Stimulated activated naive CD4-positive, alpha-beta T cell treated with Interleukin-2 at 50 U/mL for 16 hours (primary cell): ENCODE data around the gene WSCD1.

Experiments
- DNase-seq: peaks from one replicate; lab custom pipeline; 2025; lab: John Stamatoyannopoulos, UW

WSCD1 gene

DNA sequence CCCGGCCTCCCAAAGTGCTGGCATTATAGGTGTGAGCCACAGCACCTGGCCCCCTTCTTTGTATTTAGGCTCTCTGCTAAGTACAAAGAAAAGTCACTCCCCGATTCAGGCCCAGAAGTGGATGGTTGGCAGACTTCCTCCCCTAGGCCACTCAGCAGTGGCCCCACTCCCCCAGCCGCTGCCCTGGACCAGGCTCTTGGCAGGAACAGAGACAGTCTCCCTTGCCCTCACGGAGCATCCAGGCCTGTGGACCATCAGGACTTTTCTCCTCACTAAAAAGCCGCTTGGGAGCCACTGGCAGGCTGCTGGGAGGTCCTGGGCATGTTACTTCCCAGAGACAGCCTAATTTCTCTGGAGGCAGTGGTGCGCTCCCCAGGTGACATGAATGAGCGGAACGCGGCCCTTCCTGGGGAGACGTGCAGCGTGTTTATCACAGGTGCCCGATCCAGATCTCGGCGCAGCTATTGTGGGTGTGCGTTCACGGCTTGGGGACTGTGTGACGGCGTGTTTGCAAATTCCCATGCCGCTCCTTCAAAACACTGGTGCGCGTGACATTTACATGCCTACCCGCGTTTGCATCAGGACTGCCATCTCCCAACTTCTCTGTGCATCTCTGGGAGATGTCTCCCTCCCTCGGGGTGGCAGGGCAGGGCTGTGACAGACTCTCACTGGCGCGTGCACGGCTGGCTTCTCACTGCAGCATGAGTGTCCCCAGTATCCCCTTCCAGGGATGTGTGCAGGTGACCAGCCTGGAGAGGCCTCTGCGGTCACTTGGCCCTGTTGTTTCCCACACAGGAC, 16.6 kb downstream of the WSCD1 start:
- no peak for DNase-seq

DNA sequence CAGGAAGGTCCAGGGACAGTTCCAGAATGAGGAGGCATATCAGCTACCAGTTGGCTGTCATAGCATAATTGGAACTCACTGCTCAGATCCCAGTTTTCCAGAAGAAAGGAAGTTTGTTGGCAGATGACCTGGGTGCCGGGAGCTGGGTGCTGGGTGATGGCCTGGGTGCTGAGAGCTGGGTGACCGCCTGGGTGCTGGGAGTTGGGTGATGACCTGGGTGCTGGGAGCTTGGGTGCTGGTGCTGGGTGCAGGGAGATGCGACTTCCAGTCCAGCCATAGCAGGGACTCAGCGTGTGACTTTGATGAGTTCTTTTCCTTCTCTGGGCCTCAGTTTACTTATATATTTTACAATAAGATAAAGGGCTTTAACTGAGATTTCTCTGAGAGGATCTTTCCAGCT, 18.0 kb downstream of the WSCD1 start:
- no peak for DNase-seq

DNA sequence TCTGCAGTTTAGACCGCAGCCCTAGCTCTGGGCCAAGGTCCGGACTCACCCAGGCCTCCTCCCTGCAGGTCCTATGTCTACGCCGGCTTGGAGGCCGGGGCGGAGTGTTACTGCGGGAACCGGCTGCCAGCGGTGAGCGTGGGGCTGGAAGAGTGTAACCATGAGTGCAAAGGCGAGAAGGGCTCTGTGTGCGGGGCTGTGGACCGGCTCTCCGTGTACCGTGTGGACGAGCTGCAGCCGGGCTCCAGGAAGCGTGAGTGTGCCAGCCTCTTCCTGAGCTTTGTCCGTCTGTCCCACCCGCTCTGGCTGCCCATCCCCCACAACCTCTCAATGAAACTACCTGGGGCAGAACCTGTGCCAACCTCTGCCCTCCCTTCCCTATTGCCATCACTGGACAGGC, 20.1 kb downstream of the WSCD1 start:
- DNase-seq, result no peak

DNA sequence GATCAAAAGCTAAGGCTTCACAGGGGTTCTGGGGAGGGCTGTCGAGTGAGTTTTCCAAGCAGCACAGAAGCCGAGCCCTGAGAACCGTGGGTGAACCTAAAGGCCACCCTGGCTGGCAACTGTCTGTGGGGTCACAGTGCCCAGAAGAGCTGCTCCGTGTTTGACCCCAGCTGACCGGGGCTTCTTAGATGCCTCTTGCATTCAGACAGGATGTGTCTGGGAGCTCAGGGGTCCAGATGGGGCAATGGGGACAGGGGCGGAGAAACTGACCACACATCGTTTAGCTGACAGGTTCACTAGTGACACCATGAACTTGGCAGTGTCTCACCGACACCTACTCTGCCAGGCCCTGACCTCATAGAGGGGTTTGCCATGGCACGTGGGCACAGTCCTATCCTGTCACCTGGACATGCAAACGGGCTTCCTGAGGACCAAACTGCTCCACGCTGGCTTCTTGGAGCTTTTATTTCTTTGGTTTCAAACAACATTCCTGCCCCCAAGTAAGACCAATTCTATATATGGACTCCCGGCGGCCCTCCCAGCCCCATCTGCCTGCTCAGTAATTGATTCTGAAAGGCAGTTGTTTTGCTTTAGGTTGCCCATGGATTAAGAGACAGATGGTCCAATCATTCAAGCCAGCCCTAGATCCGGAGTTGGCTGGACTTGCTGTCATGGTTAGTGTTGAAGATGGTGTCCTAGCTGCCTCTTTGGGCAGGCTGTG, 22.2 kb downstream of the WSCD1 start:
- no peak for DNase-seq

DNA sequence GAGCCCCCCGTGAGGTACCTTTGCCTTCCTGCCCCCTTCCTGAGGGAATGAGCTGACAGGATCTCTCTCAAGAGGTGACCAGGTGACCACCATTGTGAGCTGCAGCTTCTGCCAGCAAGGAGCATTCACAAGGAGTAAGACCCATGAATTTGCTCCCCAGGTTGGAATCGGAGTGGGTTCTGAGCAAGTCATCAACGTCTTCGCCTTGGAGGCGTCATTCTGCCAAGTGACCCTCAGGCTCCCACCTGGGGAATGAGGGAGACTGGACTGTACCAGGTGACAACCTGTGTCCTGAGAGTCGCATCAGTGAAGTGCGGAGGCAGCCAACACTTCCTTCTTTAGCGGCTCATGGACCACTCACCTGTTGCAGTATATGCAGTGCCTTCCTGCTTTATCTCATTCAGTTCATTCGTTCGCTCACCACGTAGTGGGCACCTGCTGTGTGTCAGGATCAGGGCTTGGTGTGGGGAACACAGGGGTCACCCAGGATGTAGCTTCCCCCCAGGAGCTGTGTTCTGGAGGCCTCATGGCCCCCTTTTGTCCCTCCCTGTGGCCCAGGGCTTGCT, 22.8 kb downstream of the WSCD1 start:
- DNase-seq, result no peak

DNA sequence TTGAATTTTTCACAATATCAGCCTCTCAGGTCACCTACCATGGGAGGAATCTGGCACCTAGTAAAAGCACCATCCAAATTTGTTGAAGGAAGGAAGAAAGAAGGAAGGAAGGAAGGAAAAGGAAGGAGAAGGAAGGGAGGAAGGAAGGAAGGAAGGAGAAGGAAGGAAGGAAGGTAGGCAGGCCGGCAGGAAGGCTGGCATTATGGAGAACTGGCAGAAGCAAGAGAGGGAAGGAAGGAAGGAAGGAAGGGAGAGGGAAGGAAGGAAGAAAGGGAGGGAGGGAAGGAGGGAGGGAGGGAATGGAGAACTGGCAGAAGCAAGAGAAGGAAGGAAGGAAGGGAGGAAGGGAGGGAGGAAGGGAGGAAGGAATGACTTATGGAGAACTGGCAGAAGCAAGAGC, 24.3 kb downstream of the WSCD1 start:
- no peak for DNase-seq

DNA sequence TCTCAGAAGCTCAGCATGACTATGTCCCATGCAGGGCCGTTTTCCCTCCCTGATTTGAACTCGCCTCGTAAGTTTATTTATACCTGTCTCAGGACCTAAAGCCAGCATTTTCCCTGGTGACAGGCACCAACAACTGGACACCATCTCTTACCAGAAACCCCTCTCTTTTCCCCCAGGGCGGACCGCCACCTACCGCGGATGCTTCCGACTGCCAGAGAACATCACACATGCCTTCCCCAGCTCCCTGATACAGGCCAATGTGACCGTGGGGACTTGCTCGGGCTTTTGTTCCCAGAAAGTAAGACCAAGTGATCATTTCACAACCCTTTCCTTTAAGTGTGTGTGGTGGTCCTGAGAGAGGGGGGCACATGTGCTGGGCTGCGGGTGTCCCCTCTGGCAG, 24.7 kb downstream of the WSCD1 start:
- no peak for DNase-seq

DNA sequence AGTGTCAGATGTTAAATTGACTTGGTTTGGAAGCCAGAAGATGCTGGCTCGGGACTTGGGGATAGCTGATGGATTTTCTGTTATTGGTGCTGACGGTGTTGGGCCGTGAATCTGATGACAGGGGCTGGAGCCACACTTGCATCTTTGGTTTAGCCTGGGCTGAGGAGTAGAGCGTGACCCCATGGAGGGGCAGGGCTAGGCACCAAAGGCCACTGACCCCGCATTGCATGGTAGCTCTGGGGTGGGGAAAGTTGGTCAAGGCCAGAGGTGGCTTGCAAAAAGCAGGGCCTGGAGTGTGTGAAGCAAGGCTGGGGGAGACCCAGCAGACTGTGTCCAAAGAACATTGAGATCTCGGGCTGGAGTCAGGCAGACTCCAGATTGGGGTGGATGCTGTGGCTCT, 25.3 kb downstream of the WSCD1 start:
- DNase-seq, result no peak

DNA sequence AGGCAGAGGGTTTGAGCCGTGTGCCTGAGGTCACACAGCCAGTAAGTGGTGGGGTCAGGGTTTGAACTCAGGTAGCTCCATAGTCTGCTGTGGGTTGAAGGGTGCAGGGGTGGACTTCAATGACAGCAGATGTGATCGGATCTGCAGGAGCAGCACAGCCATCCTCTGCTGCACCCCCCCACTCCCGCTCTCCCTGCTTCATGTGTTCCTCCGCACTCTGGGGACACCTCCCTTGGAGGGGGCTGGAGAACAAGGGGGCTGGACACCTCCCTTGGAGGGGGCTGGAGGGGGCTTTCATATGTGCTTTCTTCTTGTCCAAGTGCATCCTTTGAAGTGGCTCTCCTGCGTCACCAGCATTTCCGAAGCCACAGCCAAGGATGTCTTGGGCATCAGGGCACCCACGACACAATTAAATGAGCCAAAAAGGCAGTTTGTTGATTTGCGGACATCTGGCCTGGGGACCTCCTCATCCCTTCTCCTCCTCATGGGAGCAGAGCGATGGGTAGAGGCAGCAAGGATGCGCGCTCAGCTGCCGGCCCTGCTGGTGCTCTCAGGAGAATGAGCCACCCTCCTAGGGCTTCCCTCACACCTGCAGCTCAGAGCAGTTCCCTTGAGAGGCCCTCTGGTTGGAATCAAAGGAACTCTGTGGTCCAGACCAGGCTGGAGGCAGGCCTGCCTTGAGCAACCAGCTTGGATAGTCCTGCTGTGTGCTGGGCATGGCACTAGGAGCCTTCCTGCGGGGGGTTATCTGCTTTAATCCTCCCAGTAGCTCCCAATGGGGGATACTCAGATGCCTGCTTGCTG, 26.2 kb downstream of the WSCD1 start:
- no peak for DNase-seq

DNA sequence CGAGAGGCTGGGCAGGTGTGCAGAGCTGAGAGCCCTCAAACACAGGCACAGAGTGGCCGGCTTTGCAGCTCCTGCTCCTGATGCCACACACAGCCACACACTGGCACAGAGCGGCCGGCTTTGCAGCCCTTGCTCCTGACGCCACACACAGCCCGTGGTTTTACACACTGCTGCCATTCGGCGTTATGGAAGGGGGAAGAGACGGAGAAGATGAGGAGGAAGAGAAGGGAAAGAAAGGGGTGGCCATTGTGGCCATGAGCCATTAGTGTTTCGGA, 26.8 kb downstream of the WSCD1 start:
- no peak for DNase-seq

DNA sequence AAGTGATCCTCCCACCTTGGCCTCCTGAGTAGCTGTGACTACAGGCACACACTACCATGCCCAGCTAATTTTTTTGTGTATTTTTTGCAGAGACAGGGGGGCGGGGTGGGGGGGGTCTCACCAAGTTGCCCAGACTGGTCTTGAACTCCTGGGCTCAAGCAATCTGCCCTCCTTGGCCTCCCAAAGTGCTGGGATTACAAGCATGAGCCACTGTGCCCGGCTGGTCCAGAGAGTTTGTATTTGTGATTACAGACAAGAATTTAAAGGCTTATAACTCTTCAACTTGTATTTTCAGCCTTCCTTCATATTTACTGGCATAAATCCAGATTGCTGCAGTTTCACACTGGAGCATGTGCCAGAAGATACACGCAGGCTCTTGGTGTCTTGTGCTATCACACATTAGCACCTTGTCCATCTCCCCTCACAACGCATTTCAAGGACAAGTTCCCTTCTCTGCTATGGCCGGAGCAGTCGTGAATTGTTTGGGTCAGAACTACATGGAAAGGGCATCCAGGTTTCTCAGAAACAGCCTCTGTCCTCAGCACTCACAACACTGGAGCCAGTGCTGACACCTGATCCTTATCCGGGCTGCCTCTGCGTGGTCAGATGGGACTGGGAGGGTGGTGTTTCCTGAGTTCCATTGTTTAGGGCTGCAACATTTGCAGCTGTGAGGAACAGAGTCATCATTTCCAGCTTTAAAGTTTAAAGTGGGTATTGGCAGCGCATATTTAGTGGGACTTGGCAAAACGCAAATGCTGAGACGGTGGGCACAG, 28.1 kb downstream of the WSCD1 start:
- DNase-seq, result no peak

DNA sequence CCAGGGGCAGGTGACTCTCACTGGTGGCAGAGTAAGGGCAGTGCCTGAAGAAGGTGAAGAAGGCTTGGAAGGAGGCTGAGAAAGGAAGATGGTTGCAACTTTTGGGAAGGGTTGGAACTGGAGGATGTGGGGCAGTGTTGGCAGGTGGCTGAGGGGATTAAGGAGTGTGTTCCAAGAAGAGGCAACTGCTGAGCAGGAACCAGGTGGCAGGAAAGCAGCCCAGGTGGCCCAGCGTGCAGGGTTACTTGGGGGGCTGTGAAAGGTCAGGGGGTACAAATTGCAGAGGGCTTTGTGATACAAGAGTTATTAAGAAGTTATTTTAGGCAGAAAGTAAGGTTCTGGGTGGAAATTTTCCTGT, 28.6 kb downstream of the WSCD1 start:
- DNase-seq, result no peak

DNA sequence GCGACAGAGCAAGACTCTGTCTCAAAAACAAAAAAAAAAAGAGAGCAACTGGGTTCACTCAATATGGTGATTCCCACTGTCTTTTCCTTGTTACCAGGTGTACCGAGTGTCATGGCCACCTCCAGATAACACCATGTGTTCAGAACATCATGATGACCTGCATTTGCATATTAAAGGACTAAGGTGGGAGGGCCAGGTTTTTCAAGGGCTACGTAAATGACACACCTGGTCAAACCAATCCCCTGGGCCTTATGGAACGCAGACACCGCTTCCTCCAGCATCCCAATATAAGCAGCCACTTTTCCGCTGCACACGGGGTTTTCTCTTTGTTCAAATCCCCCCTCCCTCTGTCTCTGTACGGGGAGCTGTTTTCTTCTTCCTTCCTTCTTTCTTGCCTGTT, 29.3 kb downstream of the WSCD1 start:
- no peak for DNase-seq

DNA sequence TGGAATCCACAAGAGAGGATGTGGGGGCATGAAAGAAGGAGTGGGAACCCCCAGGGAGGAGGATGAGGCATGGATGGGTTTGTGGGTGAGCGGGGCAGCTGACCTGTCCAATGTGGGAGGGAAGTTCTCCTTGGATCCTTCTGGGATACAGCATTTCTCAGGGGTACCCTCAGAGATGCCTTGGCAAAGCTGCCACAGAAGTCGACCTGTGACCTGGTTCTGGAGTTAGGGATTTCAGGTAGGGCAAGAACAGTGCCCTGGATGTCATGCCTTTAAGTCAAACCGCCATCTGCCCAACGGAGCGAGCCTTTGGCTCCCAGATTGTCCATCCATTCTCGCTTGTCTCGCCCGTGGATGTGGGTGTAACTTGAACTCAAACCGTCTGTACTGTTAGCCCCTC, 30.0 kb downstream of the WSCD1 start:
- DNase-seq, result no peak

DNA sequence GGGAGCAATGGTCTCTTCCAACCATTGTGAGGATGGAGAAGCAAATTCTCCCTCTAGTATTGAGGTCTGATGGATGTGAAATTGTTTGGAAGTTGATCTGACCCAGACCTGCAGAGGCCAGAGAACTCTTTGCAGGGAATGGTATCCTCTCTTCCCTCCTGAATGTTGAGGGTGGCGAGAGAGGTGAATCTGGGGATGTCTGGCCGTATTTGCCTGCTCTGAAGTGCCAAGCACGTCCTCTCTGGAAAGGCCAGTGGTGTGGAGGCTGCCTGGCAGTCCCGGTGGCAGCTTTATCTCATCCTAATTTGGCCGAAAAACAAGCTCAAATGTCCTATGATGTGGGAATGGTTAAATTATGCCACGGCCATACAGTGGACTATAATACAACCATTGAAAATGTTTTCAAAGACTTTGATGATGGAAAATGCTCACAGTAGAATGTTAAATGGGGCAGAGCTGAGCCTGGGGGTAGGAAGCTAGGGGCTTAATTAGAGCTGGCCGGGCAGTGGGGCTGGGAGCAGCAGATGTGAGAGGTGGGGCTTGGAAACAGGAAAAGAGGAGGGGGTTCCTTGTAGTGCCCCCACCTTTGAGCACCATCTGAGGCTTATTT, 30.8 kb downstream of the WSCD1 start:
- DNase-seq, result no peak

DNA sequence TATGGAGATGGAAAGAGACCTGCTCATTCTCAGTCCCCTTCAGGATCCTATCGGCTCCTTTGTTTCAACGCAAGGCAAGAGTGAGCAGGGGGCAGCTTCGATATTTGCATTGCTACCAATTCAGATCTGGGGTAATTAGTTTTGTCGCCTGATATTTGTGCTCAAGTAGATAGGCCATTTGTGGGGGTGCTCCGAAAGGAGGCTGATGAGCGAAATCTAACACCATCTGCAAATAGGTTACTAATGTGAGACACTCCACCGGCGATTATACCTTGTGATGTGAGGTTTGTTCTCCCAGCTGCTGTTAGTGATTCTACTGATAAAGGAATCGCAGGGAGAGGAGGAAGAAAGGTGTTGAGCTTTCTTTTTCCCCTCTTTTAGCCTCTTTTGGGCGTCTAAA, 31.5 kb downstream of the WSCD1 start:
- no peak for DNase-seq

DNA sequence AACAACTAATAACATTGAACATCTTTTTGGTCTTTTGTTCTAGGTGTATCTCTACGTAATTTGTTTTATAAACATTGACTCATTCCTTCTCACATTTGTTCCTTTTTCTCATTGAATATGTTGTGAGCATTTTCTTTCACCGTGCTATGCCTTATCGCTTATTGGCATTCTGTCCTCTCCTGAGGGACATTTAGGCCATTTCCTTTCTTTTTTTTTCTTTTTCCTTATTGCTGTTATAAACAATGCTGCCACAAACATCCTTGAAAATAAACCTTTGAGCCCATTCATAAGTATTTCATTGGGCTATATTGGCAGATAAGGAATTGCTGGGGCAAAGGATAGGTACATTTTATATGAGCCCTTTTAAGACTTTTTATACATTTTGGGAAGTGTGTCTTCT, 32.4 kb downstream of the WSCD1 start:
- DNase-seq, result no peak

DNA sequence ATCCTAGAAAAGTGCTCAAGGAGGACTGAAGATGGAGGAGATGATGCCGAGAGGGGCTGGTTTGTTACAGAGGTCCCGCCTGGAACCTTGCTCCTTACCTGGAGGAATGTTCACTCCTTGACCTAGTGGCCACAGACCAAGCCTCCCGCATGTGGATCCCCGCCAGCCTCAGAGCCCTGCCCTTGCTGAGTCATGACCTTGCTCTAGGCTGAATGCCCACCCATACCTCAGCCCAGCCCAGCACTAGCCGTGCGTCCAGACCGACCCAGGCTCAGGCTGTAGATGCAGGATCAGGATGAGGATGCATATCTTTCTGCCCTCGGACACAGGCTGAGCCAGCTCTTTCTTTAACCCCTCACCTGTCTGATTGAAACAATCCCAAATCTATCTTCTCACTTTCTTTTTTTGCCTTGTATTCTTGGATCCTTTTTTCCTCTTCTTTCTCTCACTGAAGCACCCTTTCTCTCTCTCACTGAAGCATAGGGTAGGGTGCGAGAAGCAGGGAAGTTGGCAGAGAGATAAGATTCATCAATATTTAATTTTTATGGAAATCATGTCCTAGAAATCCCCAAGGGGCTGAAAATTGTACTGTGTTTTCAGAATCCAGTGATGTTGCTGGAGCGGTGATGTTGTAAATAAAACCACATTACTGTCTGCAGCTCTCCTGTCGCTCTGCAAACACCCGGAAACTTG, 34.9 kb downstream of the WSCD1 start:
- DNase-seq, result no peak

DNA sequence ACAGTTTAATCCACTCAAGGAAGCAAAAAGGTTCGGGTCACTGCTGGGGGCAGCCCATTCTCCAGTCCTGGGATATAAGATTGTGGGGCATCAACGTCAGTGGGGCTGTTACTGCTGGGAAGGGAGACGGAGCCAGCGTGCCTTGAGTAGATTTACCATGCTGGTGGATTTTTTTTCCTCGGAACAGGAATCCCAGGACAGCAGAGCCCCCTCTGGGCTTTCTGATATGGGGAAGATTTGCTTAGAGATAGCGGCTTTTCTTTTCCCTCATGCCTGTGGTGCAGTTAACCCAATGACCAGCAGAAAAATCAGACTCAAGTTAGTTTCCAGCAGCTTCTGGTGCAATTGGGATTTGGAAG, 35.4 kb downstream of the WSCD1 start:
- DNase-seq, result no peak

DNA sequence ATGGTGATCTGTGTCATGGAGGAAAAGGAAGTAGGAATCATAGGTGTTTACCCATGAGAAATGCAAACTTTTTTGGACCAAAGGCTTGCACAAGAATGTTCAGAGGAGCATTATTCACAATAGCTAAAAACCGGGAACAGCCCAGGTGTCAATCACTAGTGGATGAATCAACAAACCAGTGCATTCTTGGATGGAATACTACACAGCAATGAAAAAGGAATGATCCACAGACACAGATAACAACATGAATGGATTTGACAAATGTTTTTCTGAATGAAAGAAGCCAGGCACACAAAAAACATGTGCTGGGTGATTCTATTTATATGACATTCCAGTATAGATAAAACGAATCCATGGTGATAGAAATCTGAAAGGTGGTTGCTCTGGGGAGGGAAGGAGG, 36.0 kb downstream of the WSCD1 start:
- no peak for DNase-seq

DNA sequence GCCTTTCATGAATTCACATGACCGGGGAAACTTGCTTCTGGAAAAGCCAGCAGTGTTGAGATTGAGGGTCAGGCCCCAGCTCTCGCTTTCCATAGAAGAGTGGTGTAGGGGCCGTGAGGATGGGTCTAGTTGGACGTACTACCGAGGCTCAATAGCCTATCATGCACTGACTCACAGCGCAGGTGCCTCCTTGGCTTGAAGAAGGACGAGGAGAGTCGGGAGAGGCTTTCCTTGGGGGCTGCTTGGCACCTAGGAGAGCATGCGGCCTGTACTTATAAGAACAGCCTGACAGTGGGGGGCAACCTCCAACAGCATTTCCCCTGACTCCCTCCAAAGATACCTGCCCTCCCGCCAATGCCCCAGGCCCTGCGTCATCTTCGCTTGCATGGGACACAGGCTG, 37.6 kb downstream of the WSCD1 start:
- DNase-seq, result no peak
